Measurements from ENCODE around the gene SRGAP1.

Gene SRGAP1

DNA sequence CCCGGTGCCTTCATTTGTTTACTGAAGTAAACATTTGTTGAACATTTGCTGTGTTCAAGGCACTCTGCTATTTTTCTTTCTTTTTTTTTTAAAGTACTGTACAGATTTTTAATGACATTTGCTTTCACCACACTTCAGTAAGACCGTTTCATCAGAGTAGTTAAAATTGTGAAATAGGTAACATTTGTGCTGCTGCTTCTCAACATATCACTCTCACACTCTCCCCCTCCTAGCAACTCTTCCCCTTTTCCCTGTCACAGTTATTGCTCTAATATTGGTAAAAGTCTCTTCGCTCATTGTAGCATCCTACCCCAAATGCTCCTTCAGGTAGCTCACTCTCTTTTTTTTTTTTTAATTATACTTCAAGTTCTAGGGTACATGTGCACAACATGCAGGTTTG, 49.6 kb downstream of the SRGAP1 start:
- in situ Hi-C loops (cut with HindIII; ENCODE audit: low sequenced_read_pairs) = no loop called here
- no peak for DNase-seq (ENCODE audit: low read depth)
- H3K4me3 ChIP-seq (ENCODE audit: low read depth, low read length) = no peak overlapping the region
- TF ChIP-seq, protein P1, sequence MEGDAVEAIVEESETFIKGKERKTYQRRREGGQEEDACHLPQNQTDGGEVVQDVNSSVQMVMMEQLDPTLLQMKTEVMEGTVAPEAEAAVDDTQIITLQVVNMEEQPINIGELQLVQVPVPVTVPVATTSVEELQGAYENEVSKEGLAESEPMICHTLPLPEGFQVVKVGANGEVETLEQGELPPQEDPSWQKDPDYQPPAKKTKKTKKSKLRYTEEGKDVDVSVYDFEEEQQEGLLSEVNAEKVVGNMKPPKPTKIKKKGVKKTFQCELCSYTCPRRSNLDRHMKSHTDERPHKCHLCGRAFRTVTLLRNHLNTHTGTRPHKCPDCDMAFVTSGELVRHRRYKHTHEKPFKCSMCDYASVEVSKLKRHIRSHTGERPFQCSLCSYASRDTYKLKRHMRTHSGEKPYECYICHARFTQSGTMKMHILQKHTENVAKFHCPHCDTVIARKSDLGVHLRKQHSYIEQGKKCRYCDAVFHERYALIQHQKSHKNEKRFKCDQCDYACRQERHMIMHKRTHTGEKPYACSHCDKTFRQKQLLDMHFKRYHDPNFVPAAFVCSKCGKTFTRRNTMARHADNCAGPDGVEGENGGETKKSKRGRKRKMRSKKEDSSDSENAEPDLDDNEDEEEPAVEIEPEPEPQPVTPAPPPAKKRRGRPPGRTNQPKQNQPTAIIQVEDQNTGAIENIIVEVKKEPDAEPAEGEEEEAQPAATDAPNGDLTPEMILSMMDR (IDR thresholded peaks at IDR 0.05; ENCODE audit: low read depth, low read length, missing control alignments) = no peak

- DNase-seq (ENCODE audit: low read depth) = no peak
- TF ChIP-seq, protein P1 (IDR thresholded peaks at IDR 0.05; ENCODE audit: low read depth, low read length, missing control alignments) = no peak
- H3K4me3 ChIP-seq (ENCODE audit: low read depth, low read length) = no peak overlapping the region
- in situ Hi-C loops (cut with HindIII; ENCODE audit: low sequenced_read_pairs) = no loop called here
Observed at GRCh38 chr12:63895841-63896240, 51.3 kb downstream of the SRGAP1 start.

DNA sequence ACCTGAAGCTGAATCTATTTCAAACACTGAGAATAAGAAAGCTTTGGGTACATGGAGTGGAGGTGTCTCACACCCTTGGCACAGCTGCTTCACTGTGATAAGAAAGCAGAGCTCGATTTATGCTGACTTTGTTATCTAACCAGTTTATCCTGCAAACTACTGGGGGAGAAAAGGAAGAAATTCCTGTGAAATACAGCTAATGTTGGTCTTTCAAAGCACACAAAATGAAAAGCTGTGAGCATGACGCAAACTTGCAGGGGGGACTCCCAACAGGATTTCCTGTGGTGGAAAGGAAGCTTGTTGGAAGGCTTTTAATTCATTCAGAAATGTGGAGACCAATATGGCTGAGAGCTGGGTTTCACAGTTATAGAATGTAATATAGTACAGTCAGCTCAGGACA, 53.4 kb downstream of the SRGAP1 start:
- H3K4me3 ChIP-seq (ENCODE audit: low read depth, low read length) = no peak overlapping the region
- in situ Hi-C loops (cut with HindIII; ENCODE audit: low sequenced_read_pairs) = no loop called here
- TF ChIP-seq, protein P1 (IDR thresholded peaks at IDR 0.05; ENCODE audit: low read depth, low read length, missing control alignments) = no peak
- DNase-seq (ENCODE audit: low read depth) = no peak

DNA sequence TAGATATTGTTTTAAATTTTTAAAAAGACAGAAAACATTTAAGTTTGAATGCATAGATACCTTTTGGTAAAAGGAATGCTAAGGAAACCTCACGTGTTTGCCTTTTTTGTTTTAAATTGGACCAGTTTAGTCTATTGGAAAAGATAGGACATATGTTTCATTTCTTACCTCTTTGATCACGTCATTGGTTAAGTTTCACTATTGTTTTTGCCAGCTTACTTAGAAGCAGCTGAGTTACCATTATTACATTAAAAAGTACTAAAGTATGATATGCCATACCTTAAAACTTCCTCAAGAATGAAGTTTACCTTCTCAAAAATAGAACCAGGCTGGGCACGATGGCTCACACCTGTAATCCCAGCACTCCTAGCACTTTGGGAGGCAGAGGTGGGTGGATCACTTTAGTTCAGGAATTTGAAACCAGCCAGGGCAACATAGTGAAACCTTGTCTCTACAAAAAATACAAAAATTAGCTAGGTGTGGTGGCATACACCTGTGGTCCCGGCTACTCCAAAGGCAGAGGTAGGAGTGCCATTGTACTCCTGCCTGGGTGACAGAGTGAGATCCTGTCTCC, 54.4 kb downstream of the SRGAP1 start:
- no peak for DNase-seq (ENCODE audit: low read depth)
- no peak overlapping the region for H3K4me3 ChIP-seq (ENCODE audit: low read depth, low read length)
- in situ Hi-C loops (cut with HindIII; ENCODE audit: low sequenced_read_pairs) = no loop called here
- TF ChIP-seq, protein P1 (IDR thresholded peaks at IDR 0.05; ENCODE audit: low read depth, low read length, missing control alignments) = no peak

- in situ Hi-C loops (cut with HindIII; ENCODE audit: low sequenced_read_pairs) = no loop called here
- H3K4me3 ChIP-seq (ENCODE audit: low read depth, low read length) = no peak overlapping the region
- TF ChIP-seq, protein P1 (IDR thresholded peaks at IDR 0.05; ENCODE audit: low read depth, low read length, missing control alignments) = no peak
- no peak for DNase-seq (ENCODE audit: low read depth)
Observed at GRCh38 chr12:63899396-63899795, 54.9 kb downstream of the SRGAP1 start.

GRCh38 chr12:63900922-63901793, 56.7 kb downstream of the SRGAP1 start:
- in situ Hi-C loops (cut with HindIII; ENCODE audit: low sequenced_read_pairs) = no loop called here
- no peak for DNase-seq (ENCODE audit: low read depth)
- no peak overlapping the region for H3K4me3 ChIP-seq (ENCODE audit: low read depth, low read length)
- TF ChIP-seq, protein P1 (IDR thresholded peaks at IDR 0.05; ENCODE audit: low read depth, low read length, missing control alignments) = no peak

All from astrocyte of the cerebellum (primary cell).